Esophagus muscularis mucosa (tissue), 4 donors: ENCODE results near the gene ASPRV1. TPM values are rescaled to one million over a fixed set of nuclear protein-coding genes. Genes with fewer than 3 reads are reported as not detected.
"Not testable (repeated sequence)": the region's sequence is repeated elsewhere in the genome, so short reads cannot be mapped to it uniquely, and the experiment has no call there.

ENCODE experiments used
- DNase-seq: peaks from one replicate; pipeline ENCODE4 v3.0.0-alpha.2; 2017; ENCODE audit errors: extremely low spot score
- H3K27ac ChIP-seq, 4 donors: fragments of 200-600 bp; sonication (generic); replicated peaks in 1 of 4; 1 replicate in 3 of 4; 2 replicates in 1 of 4; pipeline ENCODE4 v1.5.1; 2016 to 2019; ENCODE audit warnings: mild to moderate bottlenecking in 1 of 4
- H3K27me3 ChIP-seq, 4 donors: fragments of 200-600 bp; sonication (generic); one replicate each; pipeline versions ENCODE4 v1.5.1 to v1.6.0; 2016 to 2019
- H3K36me3 ChIP-seq, 4 donors: fragments of 200-600 bp; sonication (generic); one replicate each; pipeline ENCODE4 v1.5.1; 2016 to 2019
- H3K4me1 ChIP-seq, 4 donors: fragments of 200-600 bp; sonication (generic); one replicate each; pipeline ENCODE4 v1.5.1; 2016 to 2019
- H3K4me3 ChIP-seq, 4 donors: fragments of 200-600 bp; sonication (generic); 1 replicate in 2 of 4; 2 replicates in 2 of 4; pipeline ENCODE4 v1.5.1; 2016 to 2019; ENCODE audit warnings: mild to moderate bottlenecking in 4 of 4, moderate library complexity in 1 of 4
- H3K9me3 ChIP-seq, 4 donors: fragments of 200-600 bp; sonication (generic); 1 replicate in 3 of 4; 2 replicates in 1 of 4; pipeline ENCODE4 v1.5.1; 2016 to 2019
- CTCF ChIP-seq, 3 experiments: fragments of 200-600 bp in 2 of 3; fragments of 450-650 bp in 1 of 3; sonication (generic) in 2 of 3; IDR thresholded peaks; one replicate each; pipeline ENCODE4 v1.5.1; 2017 to 2019; ENCODE audit warnings: antibody characterized with exemption in 3 of 3, mild to moderate bottlenecking in 2 of 3, moderate library complexity in 1 of 3
- EP300 ChIP-seq: sonication (generic); formaldehyde crosslinking; IDR thresholded peaks from one replicate; pipeline ENCODE4 v1.6.1; 2017; ENCODE audit warnings: antibody characterized with exemption
- POLR2A ChIP-seq: fragments of 450-650 bp; IDR thresholded peaks from one replicate; pipeline ENCODE4 v1.6.1; 2017; ENCODE audit warnings: antibody characterized with exemption, moderate library complexity, mild to moderate bottlenecking, low read depth
- POLR2AphosphoS5 ChIP-seq, 2 donors: sonication (generic); formaldehyde crosslinking; IDR thresholded peaks; one replicate each; pipeline ENCODE4 v1.6.1; 2017; ENCODE audit warnings: antibody characterized with exemption in 2 of 2
- WGBS: methylation state at CpG from one replicate; pipeline ENCODE4 v1.1.5; 2018; 5-methylcytosine and 5-hydroxymethylcytosine counted together
- intact Hi-C: fragments of 100-400 bp; cut with DNase I; formaldehyde crosslinking; loops from one replicate; pipeline ENCODE4 v1.15.1; 2023
- total RNA-seq, 4 donors: library from RNA; depleted of rRNA; stranded (reverse); fragments of >200 nt; gene quantifications; one replicate each; pipeline versions ENCODE4 v1.1.0 to v1.2.1, GENCODE V29; 2016

Gene ASPRV1
- total RNA-seq, 4 donors from 2014 or later: 1.2 to 1.7 (median 1.6) TPM

- Histone ChIP-seq H3K27ac (no peak overlapping the region), H3K36me3 (no peaks in the 10 kb centered on the region), H3K9me3 (no peaks in the 10 kb centered on the region), H3K4me1 (no peaks in the 10 kb centered on the region), H3K4me3 (no peak overlapping the region), H3K27me3 (no peaks in the 10 kb centered on the region)
- intact Hi-C loops: no loop called here
- DNase-seq: no peak
- 98% methylated on average over 5 of the region's 11 CpGs for whole genome bisulfite sequencing
- TF ChIP-seq EP300: no peak
- TF ChIP-seq POLR2A: no peak
- TF ChIP-seq CTCF (IDR thresholded peaks at IDR 0.05): no peak
- no peak for TF ChIP-seq POLR2AphosphoS5 (IDR thresholded peaks at IDR 0.05)
Observed at GRCh38 chr2:69955029-69955428, 6.4 kb downstream of the ASPRV1 start.

GRCh38 chr2:69954084-69954483 is 7.3 kb downstream of the ASPRV1 start:
- WGBS: 100% methylated on average over 1 of the region's 1 CpG
- Histone ChIP-seq H3K27me3 (peaks cover 0 to 1% (median 0%) of the 10 kb centered on the region in 4 donors), H3K9me3 (no peaks in the 10 kb centered on the region), H3K4me3 (no peak overlapping the region), H3K27ac (no peak overlapping the region), H3K36me3 (no peaks in the 10 kb centered on the region), H3K4me1 (no peaks in the 10 kb centered on the region)
- intact Hi-C loops: no loop called here
- TF ChIP-seq POLR2AphosphoS5 (IDR thresholded peaks at IDR 0.05): no peak
- no peak for TF ChIP-seq POLR2A
- no peak for TF ChIP-seq EP300
- no peak for TF ChIP-seq CTCF (IDR thresholded peaks at IDR 0.05)
- no peak for DNase-seq

GRCh38 chr2:69952336-69953115 is 8.9 kb downstream of the ASPRV1 start:
- Histone ChIP-seq H3K27ac (no peak overlapping the region), H3K36me3 (no peaks in the 10 kb centered on the region), H3K4me3 (no peak overlapping the region), H3K9me3 (no peaks in the 10 kb centered on the region), H3K27me3 (peaks cover 0 to 8% (median 0%) of the 10 kb centered on the region in 4 donors), H3K4me1 (peaks cover 0 to 9% (median 7%) of the 10 kb centered on the region in 4 donors)
- no peak for DNase-seq
- WGBS: 82% methylated on average over 6 of the region's 6 CpGs
- intact Hi-C loops: no loop called here
- TF ChIP-seq CTCF (IDR thresholded peaks at IDR 0.05): no peak
- TF ChIP-seq POLR2AphosphoS5 (IDR thresholded peaks at IDR 0.05): no peak
- no peak for TF ChIP-seq POLR2A
- TF ChIP-seq EP300: no peak

- H3K9me3 ChIP-seq, H3K27me3 ChIP-seq: not testable (repeated sequence)
- WGBS: 95% methylated on average over 3 of the region's 3 CpGs
Observed at GRCh38 chr2:69950671-69951070, 10.8 kb downstream of the ASPRV1 start.

GRCh38 chr2:69950241-69950640 is 11.2 kb downstream of the ASPRV1 start:
- Histone ChIP-seq H3K4me3 (no peak overlapping the region), H3K27ac (no peak overlapping the region), H3K27me3 (peaks cover 0 to 8% (median 0%) of the 10 kb centered on the region in 4 donors), H3K4me1 (peaks cover 0 to 9% (median 7%) of the 10 kb centered on the region in 4 donors), H3K9me3 (no peaks in the 10 kb centered on the region), H3K36me3 (no peaks in the 10 kb centered on the region)
- intact Hi-C loops: no loop called here
- DNase-seq: no peak
- 79% methylated on average over 5 of the region's 5 CpGs for WGBS
- TF ChIP-seq EP300: no peak
- TF ChIP-seq POLR2A: no peak
- TF ChIP-seq POLR2AphosphoS5 (IDR thresholded peaks at IDR 0.05): no peak
- no peak for TF ChIP-seq CTCF (IDR thresholded peaks at IDR 0.05)

More at GRCh38 chr2:69950671-69951070, 10.8 kb downstream of the ASPRV1 start:
- H3K4me1 ChIP-seq, H3K27ac ChIP-seq, DNase-seq, H3K4me3 ChIP-seq, intact Hi-C loops, H3K36me3 ChIP-seq: not testable (repeated sequence)
